GM10266 (cell line): Measurements from ENCODE around the gene CTAGE9.
"Not testable (repeated sequence)": the region's sequence is repeated elsewhere in the genome, so short reads cannot be mapped to it uniquely, and the experiment has no call there.

Experiments used
- DNase-seq: peaks from one replicate; pipeline ENCODE4 v3.0.0; 2012; ENCODE audit errors: extremely low spot score
- TF ChIP-seq, protein P1 (sequence below): IDR thresholded peaks from 2 replicates; pipeline ENCODE4 v1.5.1; 2012; ENCODE audit warnings: mild to moderate bottlenecking, low read depth; ENCODE audit not compliant: control insufficient read depth, insufficient read depth; ENCODE audit errors: missing control alignments

Gene CTAGE9, protein sequence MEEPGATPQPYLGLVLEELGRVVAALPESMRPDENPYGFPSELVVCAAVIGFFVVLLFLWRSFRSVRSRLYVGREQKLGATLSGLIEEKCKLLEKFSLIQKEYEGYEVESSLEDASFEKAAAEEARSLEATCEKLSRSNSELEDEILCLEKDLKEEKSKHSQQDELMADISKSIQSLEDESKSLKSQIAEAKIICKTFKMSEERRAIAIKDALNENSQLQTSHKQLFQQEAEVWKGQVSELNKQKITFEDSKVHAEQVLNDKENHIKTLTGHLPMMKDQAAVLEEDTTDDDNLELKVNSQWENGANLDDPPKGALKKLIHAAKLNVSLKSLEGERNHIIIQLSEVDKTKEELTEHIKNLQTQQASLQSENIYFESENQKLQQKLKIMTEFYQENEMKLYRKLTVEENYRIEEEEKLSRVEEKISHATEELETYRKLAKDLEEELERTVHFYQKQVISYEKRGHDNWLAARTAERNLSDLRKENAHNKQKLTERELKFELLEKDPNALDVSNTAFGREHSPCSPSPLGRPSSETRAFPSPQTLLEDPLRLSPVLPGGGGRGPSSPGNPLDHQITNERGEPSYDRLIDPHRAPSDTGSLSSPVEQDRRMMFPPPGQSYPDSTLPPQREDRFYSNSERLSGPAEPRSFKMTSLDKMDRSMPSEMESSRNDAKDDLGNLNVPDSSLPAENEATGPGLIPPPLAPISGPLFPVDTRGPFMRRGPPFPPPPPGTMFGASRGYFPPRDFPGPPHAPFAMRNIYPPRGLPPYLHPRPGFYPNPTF

GRCh38 chr6:131710917-131711316 is at the start of gene CTAGE9:
CTAGE9 (minus strand) TSS chr6:131711017; CDS start chr6:131711017, 0 bp downstream.
- not testable (repeated sequence) for DNase-seq

DNA sequence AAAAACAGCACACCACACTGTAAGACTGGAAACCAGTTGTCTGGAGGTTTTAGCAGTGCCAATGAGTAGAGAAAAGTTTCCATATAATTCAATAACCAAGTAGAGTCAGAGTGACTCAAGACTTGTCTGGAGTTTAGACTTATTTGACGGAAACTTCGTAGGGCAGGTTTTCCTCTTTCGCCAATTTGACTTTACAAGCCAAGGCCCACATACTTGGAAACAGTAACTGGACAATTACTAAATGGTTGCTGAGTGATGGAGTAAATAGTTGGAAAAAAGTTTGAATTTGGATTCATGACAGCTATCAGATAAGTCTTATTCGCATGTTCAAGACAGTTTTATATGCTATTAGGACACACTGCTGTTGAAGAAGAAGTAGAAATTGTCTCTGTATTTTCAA is 48.1 kb upstream of the CTAGE9 start:
- TF ChIP-seq, protein P1, sequence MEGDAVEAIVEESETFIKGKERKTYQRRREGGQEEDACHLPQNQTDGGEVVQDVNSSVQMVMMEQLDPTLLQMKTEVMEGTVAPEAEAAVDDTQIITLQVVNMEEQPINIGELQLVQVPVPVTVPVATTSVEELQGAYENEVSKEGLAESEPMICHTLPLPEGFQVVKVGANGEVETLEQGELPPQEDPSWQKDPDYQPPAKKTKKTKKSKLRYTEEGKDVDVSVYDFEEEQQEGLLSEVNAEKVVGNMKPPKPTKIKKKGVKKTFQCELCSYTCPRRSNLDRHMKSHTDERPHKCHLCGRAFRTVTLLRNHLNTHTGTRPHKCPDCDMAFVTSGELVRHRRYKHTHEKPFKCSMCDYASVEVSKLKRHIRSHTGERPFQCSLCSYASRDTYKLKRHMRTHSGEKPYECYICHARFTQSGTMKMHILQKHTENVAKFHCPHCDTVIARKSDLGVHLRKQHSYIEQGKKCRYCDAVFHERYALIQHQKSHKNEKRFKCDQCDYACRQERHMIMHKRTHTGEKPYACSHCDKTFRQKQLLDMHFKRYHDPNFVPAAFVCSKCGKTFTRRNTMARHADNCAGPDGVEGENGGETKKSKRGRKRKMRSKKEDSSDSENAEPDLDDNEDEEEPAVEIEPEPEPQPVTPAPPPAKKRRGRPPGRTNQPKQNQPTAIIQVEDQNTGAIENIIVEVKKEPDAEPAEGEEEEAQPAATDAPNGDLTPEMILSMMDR, result no peak
- DNase-seq, result no peak

DNA sequence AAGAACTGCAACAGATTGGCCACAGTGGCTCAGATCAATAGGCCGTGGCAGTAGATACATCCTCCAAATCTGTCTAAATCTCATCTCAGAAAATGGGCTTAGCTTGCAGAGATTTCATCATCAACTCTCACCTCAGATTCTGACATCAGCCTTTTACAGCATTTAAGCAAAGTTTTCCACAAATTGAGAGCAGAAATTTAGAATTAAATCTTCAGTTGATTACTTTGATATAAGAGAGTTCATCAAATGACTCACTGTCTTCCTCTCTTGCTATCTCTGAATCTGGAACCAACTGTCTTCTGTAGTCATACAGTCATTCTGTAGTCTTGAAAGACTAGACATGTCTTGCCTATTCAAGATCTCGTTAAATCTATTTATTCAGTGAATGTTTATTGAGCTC is 45.2 kb upstream of the CTAGE9 start:
- TF ChIP-seq, protein P1, result no peak
- no peak for DNase-seq

- TF ChIP-seq, protein P1, result no peak
- no peak for DNase-seq
Observed at GRCh38 chr6:131755597-131755996, 44.8 kb upstream of the CTAGE9 start.

- DNase-seq, result no peak
- TF ChIP-seq, protein P1, result no peak
Observed at GRCh38 chr6:131754715-131755567, 44.1 kb upstream of the CTAGE9 start.

- no peak for DNase-seq
- TF ChIP-seq, protein P1, result no peak
Observed at GRCh38 chr6:131754088-131754487, 43.3 kb upstream of the CTAGE9 start.

GRCh38 chr6:131751012-131751715 is 40.3 kb upstream of the CTAGE9 start:
- not testable (repeated sequence) for DNase-seq
